ENCODE data around the gene ROR2. TPM values are rescaled to one million over a fixed set of nuclear protein-coding genes. Genes with fewer than 3 reads are reported as not detected.

The ROR2 gene
- total and polyA plus RNA-seq, 4 donors, result 2.7 to 32.3 (median 9.2) TPM

GRCh38 chr9:91833878-91834255, 116.2 kb downstream of the ROR2 start:
- Histone ChIP-seq H3K36me3 (ENCODE audit: control insufficient read depth in 4 of 4, insufficient read depth in 4 of 4, low read length in 4 of 4) (no peaks in the 10 kb centered on the region), H3K9me3 (ENCODE audit: control insufficient read depth in 4 of 4, insufficient read depth in 3 of 4, low read length in 3 of 4) (peaks cover 0 to 3% (median 0%) of the 10 kb centered on the region in 4 donors), H3K27me3 (ENCODE audit: control insufficient read depth in 3 of 3, insufficient read depth in 3 of 3, low read length in 2 of 3) (no peaks in the 10 kb centered on the region), H3K4me1 (ENCODE audit: control insufficient read depth in 5 of 5, insufficient read depth in 5 of 5, low read length in 5 of 5) (peaks cover 0 to 52% (median 20%) of the 10 kb centered on the region in 5 donors), H3K9ac (ENCODE audit: insufficient read depth in 1 of 2, low read length in 2 of 2) (no peak overlapping the region), H3K4me3 (no peak overlapping the region), H3K27ac (ENCODE audit: low read depth in 1 of 2, low read length in 1 of 2) (no peak overlapping the region)
- ATAC-seq (ENCODE audit: insufficient read depth, low FRiP score) (no peak), DNase-seq (no peak)
- WGBS, 2 donors, result 68 to 84% methylated on average over 7 of the region's 7 CpGs
- no peak for TF ChIP-seq CTCF (IDR thresholded peaks at IDR 0.05; ENCODE audit: control extremely low read depth, extremely low read depth)

GRCh38 chr9:91833096-91833877, 116.7 kb downstream of the ROR2 start:
- H3K27me3 ChIP-seq (ENCODE audit: control insufficient read depth in 3 of 3, insufficient read depth in 3 of 3, low read length in 2 of 3), result no peaks in the 10 kb centered on the region
- H3K9me3 ChIP-seq (ENCODE audit: control insufficient read depth in 4 of 4, insufficient read depth in 3 of 4, low read length in 3 of 4), result peaks cover 0 to 3% (median 0%) of the 10 kb centered on the region in 4 donors
- no peak overlapping the region for H3K27ac ChIP-seq (ENCODE audit: low read depth in 1 of 2, low read length in 1 of 2)
- no peak for ATAC-seq (ENCODE audit: insufficient read depth, low FRiP score)
- 92 to 93% methylated on average over 25 of the region's 25 CpGs for WGBS, 2 donors
- H3K9ac ChIP-seq (ENCODE audit: insufficient read depth in 1 of 2, low read length in 2 of 2), result no peak overlapping the region
- H3K36me3 ChIP-seq (ENCODE audit: control insufficient read depth in 4 of 4, insufficient read depth in 4 of 4, low read length in 4 of 4), result no peaks in the 10 kb centered on the region
- H3K4me1 ChIP-seq (ENCODE audit: control insufficient read depth in 5 of 5, insufficient read depth in 5 of 5, low read length in 5 of 5), result peaks cover 0 to 46% (median 15%) of the 10 kb centered on the region in 5 donors
- DNase-seq, result no peak
- no peak for TF ChIP-seq CTCF (IDR thresholded peaks at IDR 0.05; ENCODE audit: control extremely low read depth, extremely low read depth)
- H3K4me3 ChIP-seq, result no peak overlapping the region

- 92 to 93% methylated on average over 7 of the region's 7 CpGs for WGBS, 2 donors
- DNase-seq (no peak), ATAC-seq (ENCODE audit: insufficient read depth, low FRiP score) (no peak)
- Histone ChIP-seq H3K9ac (ENCODE audit: insufficient read depth in 1 of 2, low read length in 2 of 2) (no peak overlapping the region), H3K36me3 (ENCODE audit: control insufficient read depth in 4 of 4, insufficient read depth in 4 of 4, low read length in 4 of 4) (no peaks in the 10 kb centered on the region), H3K4me3 (no peak overlapping the region), H3K4me1 (ENCODE audit: control insufficient read depth in 5 of 5, insufficient read depth in 5 of 5, low read length in 5 of 5) (peaks cover 0 to 37% (median 6%) of the 10 kb centered on the region in 5 donors), H3K27ac (ENCODE audit: low read depth in 1 of 2, low read length in 1 of 2) (no peak overlapping the region), H3K27me3 (ENCODE audit: control insufficient read depth in 3 of 3, insufficient read depth in 3 of 3, low read length in 2 of 3) (no peaks in the 10 kb centered on the region), H3K9me3 (ENCODE audit: control insufficient read depth in 4 of 4, insufficient read depth in 3 of 4, low read length in 3 of 4) (peaks cover 0 to 3% (median 0%) of the 10 kb centered on the region in 4 donors)
- no peak for TF ChIP-seq CTCF (IDR thresholded peaks at IDR 0.05; ENCODE audit: control extremely low read depth, extremely low read depth)
Observed at GRCh38 chr9:91832322-91832721, 117.7 kb downstream of the ROR2 start.

Data from lung (tissue), 12 donors.